ENCODE results near the gene BACE1. TPM values are rescaled to one million over a fixed set of nuclear protein-coding genes. Genes with fewer than 3 reads are reported as not detected.

The BACE1 gene
- total RNA-seq, 1 experiment from 2014 or later: 9.6 TPM

- Histone ChIP-seq H3K9me2 (ENCODE audit: insufficient read depth) (no peaks in the 10 kb centered on the region), H3K9me3 (ENCODE audit: insufficient read depth, low read depth) (no peaks in the 10 kb centered on the region), H3K4me2 (no peak overlapping the region), H4K20me1 (ENCODE audit: insufficient read depth) (no peaks in the 10 kb centered on the region), H3F3A (ENCODE audit: insufficient read depth, low read depth) (no peaks in the 10 kb centered on the region), H2AFZ (no peak overlapping the region), H3K79me2 (ENCODE audit: low read depth) (no peaks in the 10 kb centered on the region), H3K4me3 (no peak overlapping the region), H3K4me1 (replicated peaks; ENCODE audit: insufficient read depth) (no peaks in the 10 kb centered on the region), H3K27ac (no peak overlapping the region), H3K36me3 (ENCODE audit: low read depth) (no peaks in the 10 kb centered on the region), H3K27me3 (ENCODE audit: insufficient read depth, low read depth) (no peaks in the 10 kb centered on the region)
- TF ChIP-seq EZH2 (IDR thresholded peaks at IDR 0.05; ENCODE audit: low read depth): no peak
- TF ChIP-seq, protein P1, sequence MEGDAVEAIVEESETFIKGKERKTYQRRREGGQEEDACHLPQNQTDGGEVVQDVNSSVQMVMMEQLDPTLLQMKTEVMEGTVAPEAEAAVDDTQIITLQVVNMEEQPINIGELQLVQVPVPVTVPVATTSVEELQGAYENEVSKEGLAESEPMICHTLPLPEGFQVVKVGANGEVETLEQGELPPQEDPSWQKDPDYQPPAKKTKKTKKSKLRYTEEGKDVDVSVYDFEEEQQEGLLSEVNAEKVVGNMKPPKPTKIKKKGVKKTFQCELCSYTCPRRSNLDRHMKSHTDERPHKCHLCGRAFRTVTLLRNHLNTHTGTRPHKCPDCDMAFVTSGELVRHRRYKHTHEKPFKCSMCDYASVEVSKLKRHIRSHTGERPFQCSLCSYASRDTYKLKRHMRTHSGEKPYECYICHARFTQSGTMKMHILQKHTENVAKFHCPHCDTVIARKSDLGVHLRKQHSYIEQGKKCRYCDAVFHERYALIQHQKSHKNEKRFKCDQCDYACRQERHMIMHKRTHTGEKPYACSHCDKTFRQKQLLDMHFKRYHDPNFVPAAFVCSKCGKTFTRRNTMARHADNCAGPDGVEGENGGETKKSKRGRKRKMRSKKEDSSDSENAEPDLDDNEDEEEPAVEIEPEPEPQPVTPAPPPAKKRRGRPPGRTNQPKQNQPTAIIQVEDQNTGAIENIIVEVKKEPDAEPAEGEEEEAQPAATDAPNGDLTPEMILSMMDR (conservative IDR thresholded peaks at IDR 0.05): no peak
- ChIA-PET CTCF (no interaction called here), POLR2A (ENCODE audit: unreplicated experiment) (no interaction called here)
- BruUV-seq (replicated peaks): no TSS peak
- no peak for DNase-seq
- intact Hi-C loops (cut with micrococcal nuclease; ENCODE audit: unreplicated experiment): no loop called here
Observed at GRCh38 chr11:117300283-117300663, 15.8 kb downstream of the BACE1 start.

DNA sequence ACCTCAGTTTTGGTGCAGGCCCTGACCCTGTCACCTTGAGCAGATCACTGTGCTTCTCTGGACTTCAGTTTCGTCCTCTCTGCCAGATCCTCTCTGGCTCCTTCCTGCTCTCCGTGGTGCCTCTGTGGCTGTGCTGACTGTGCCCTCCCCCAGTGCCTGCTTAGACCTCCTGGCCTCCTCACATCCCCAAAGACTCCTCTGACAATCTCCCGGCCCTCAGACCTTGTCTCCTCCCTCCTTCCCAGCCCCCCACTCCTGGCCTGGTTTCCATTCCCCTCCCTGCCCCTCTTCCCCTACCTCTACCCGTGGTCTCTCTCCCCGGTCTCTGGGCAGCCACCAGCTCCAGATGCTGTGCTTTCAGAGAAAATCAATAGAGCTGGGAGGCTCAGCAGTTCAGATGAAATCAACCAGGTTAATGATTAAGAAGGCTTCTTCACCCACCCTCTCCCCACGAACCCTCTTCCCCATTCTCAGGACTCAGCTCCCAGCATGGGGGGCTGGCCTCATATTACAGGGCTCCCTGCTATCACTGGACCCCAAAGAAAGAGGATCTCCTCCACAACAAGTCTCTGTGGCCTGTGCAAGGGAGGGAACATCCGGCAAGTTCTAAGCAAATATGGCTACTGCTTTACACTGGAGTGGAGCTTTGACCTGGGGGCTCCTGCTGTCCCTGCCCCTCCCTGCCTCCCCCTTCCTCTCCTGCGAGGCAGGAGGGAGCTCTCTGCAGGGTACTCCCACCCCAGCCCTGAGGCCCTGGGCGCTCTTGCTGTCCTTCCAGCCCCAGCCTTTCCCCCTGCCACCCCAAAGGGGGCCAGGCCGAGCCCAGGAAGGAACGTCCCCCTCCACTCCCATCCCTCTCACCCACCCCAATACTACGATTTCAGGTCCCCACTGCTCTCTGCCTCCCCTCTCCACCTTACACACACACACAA lies 16.4 kb downstream of the BACE1 start:
- Histone ChIP-seq H3F3A (ENCODE audit: insufficient read depth, low read depth) (no peaks in the 10 kb centered on the region), H2AFZ (no peak overlapping the region), H3K9me3 (ENCODE audit: insufficient read depth, low read depth) (no peaks in the 10 kb centered on the region), H3K4me3 (no peak overlapping the region), H4K20me1 (ENCODE audit: insufficient read depth) (no peaks in the 10 kb centered on the region), H3K36me3 (ENCODE audit: low read depth) (no peaks in the 10 kb centered on the region), H3K27me3 (ENCODE audit: insufficient read depth, low read depth) (no peaks in the 10 kb centered on the region), H3K27ac (no peak overlapping the region), H3K4me2 (no peak overlapping the region), H3K9me2 (ENCODE audit: insufficient read depth) (no peaks in the 10 kb centered on the region), H3K79me2 (ENCODE audit: low read depth) (no peaks in the 10 kb centered on the region), H3K4me1 (replicated peaks; ENCODE audit: insufficient read depth) (no peaks in the 10 kb centered on the region)
- POLR2A ChIA-PET (ENCODE audit: unreplicated experiment): no interaction called here
- intact Hi-C loops (cut with micrococcal nuclease; ENCODE audit: unreplicated experiment): no loop called here
- BruUV-seq (replicated peaks): no TSS peak
- CTCF ChIA-PET: interaction anchor here (0.7 kb wide), 1 partner anchor 128 kb away, joined by 4 read pairs; no protein-coding TSS in a partner anchor
- no peak for TF ChIP-seq EZH2 (IDR thresholded peaks at IDR 0.05; ENCODE audit: low read depth)
- TF ChIP-seq, protein P1 (conservative IDR thresholded peaks at IDR 0.05): no peak
- DNase-seq: no peak

GRCh38 chr11:117298195-117298594 lies 17.9 kb downstream of the BACE1 start:
- Histone ChIP-seq H2AFZ (no peak overlapping the region), H3K27me3 (ENCODE audit: insufficient read depth, low read depth) (no peaks in the 10 kb centered on the region), H3K27ac (no peak overlapping the region), H3K4me2 (no peak overlapping the region), H3F3A (ENCODE audit: insufficient read depth, low read depth) (no peaks in the 10 kb centered on the region), H3K79me2 (ENCODE audit: low read depth) (no peaks in the 10 kb centered on the region), H4K20me1 (ENCODE audit: insufficient read depth) (no peaks in the 10 kb centered on the region), H3K9me2 (ENCODE audit: insufficient read depth) (no peaks in the 10 kb centered on the region), H3K36me3 (ENCODE audit: low read depth) (no peaks in the 10 kb centered on the region), H3K9me3 (ENCODE audit: insufficient read depth, low read depth) (no peaks in the 10 kb centered on the region), H3K4me3 (no peak overlapping the region), H3K4me1 (replicated peaks; ENCODE audit: insufficient read depth) (no peaks in the 10 kb centered on the region)
- TF ChIP-seq, protein P1 (conservative IDR thresholded peaks at IDR 0.05): no peak
- TF ChIP-seq EZH2 (IDR thresholded peaks at IDR 0.05; ENCODE audit: low read depth): no peak
- no peak for DNase-seq
- CTCF ChIA-PET: no interaction called here
- POLR2A ChIA-PET (ENCODE audit: unreplicated experiment): no interaction called here
- no TSS peak for BruUV-seq (replicated peaks)
- intact Hi-C loops (cut with micrococcal nuclease; ENCODE audit: unreplicated experiment): no loop called here

Measured in PC-9 (cell line).